SK-N-MC (cell line): ENCODE results near the gene GLG1.
"Not testable (repeated sequence)": the region's sequence is repeated elsewhere in the genome, so short reads cannot be mapped to it uniquely, and the experiment has no call there.

Source experiments
- DNase-seq: peaks from one replicate; pipeline ENCODE4 v3.0.0-alpha.2; 2011; ENCODE audit warnings: low read depth, low spot score
- H3K27ac ChIP-seq: fragments of 200-600 bp; sonication (generic); 2 replicates; pipeline ENCODE4 v1.5.1; 2016; ENCODE audit warnings: mixed run types
- H3K36me3 ChIP-seq: fragments of 200-600 bp; sonication (generic); 2 replicates; pipeline ENCODE4 v1.6.1; 2017; ENCODE audit warnings: antibody characterized with exemption, low read length, mixed read lengths; ENCODE audit not compliant: insufficient read depth
- H3K4me3 ChIP-seq: fragments of 200-600 bp; sonication (generic); 2 replicates; pipeline ENCODE4 v1.5.1; 2016
- H3K9ac ChIP-seq: fragments of 200-600 bp; sonication (generic); 2 replicates; pipeline ENCODE4 v1.8.0; 2017; ENCODE audit warnings: mixed run types, mixed read lengths; ENCODE audit not compliant: insufficient read length
- H3K9me3 ChIP-seq: fragments of 200-600 bp; sonication (generic); 2 replicates; pipeline ENCODE4 v1.6.1; 2017; ENCODE audit warnings: low read depth, mild to moderate bottlenecking, antibody characterized with exemption, low read length, moderate library complexity, mixed read lengths
- EZH2 ChIP-seq: fragments of 200-600 bp; sonication (generic); IDR thresholded peaks from one replicate; pipeline ENCODE4 v1.6.1; 2017; ENCODE audit warnings: antibody characterized with exemption
- FOXP2 ChIP-seq: optimal IDR thresholded peaks from 2 replicates; pipeline ENCODE3; 2011; ENCODE audit warnings: mild to moderate bottlenecking, moderate library complexity; ENCODE audit not compliant: insufficient read depth; ENCODE audit errors: extremely low read length, control extremely low read depth
- POLR2AphosphoS5 ChIP-seq: IDR thresholded peaks from 2 replicates; pipeline ENCODE4 v1.6.1; 2012; ENCODE audit warnings: mild to moderate bottlenecking, low read depth, low read length, borderline replicate concordance

The GLG1 gene

GRCh38 chr16:74455213-74455612 lies 151.7 kb downstream of the GLG1 start:
- no peaks in the 10 kb centered on the region for H3K9me3 ChIP-seq
- no peak for DNase-seq
- no peak overlapping the region for H3K4me3 ChIP-seq
- H3K27ac ChIP-seq: no peak overlapping the region
- TF ChIP-seq FOXP2: no peak
- TF ChIP-seq POLR2AphosphoS5: no peak
- TF ChIP-seq EZH2: no peak
- H3K9ac ChIP-seq: no peak overlapping the region
- H3K36me3 ChIP-seq: peaks cover 64% of the 10 kb centered on the region

GRCh38 chr16:74451951-74452758 lies 154.8 kb downstream of the GLG1 start:
- Histone ChIP-seq H3K4me3 (no peak overlapping the region), H3K9me3 (no peaks in the 10 kb centered on the region), H3K27ac (no peak overlapping the region), H3K9ac (no peak overlapping the region), H3K36me3 (peaks cover 61% of the 10 kb centered on the region)
- no peak for DNase-seq
- TF ChIP-seq FOXP2 (no peak), POLR2AphosphoS5 (no peak), EZH2 (no peak)

GRCh38 chr16:74450967-74451760 lies 155.8 kb downstream of the GLG1 start:
- TF ChIP-seq POLR2AphosphoS5 (no peak), EZH2 (no peak), FOXP2 (no peak)
- DNase-seq: no peak
- Histone ChIP-seq H3K9ac (no peak overlapping the region), H3K4me3 (no peak overlapping the region), H3K36me3 (peaks cover 53% of the 10 kb centered on the region), H3K27ac (no peak overlapping the region), H3K9me3 (no peaks in the 10 kb centered on the region)

- H3K36me3 ChIP-seq: peaks cover 44% of the 10 kb centered on the region
- no peak overlapping the region for H3K4me3 ChIP-seq
- DNase-seq: no peak
- H3K27ac ChIP-seq: no peak overlapping the region; the same call in 1 of the 2 replicates
- TF ChIP-seq FOXP2 (no peak), EZH2 (no peak), POLR2AphosphoS5 (no peak)
- no peaks in the 10 kb centered on the region for H3K9me3 ChIP-seq
- H3K9ac ChIP-seq: no peak overlapping the region
Observed at GRCh38 chr16:74450236-74450635, 156.7 kb downstream of the GLG1 start.

- H3K9ac ChIP-seq: no peak overlapping the region
- no peak for TF ChIP-seq FOXP2
- no peak for TF ChIP-seq EZH2
- TF ChIP-seq POLR2AphosphoS5: no peak
- H3K36me3 ChIP-seq: peaks cover 42% of the 10 kb centered on the region
- H3K9me3 ChIP-seq: no peaks in the 10 kb centered on the region
- no peak overlapping the region for H3K4me3 ChIP-seq
- DNase-seq: no peak
- H3K27ac ChIP-seq: no peak overlapping the region
Observed at GRCh38 chr16:74449470-74449869, 157.4 kb downstream of the GLG1 start.

GRCh38 chr16:74448990-74449389 lies 157.9 kb downstream of the GLG1 start:
- Histone ChIP-seq H3K9me3 (no peaks in the 10 kb centered on the region), H3K36me3 (peaks cover 42% of the 10 kb centered on the region), H3K27ac (no peak overlapping the region), H3K9ac (no peak overlapping the region), H3K4me3 (no peak overlapping the region)
- no peak for TF ChIP-seq FOXP2
- no peak for TF ChIP-seq POLR2AphosphoS5
- no peak for TF ChIP-seq EZH2
- DNase-seq: no peak

- Histone ChIP-seq H3K4me3 (no peak overlapping the region), H3K9ac (no peak overlapping the region), H3K9me3 (no peaks in the 10 kb centered on the region), H3K27ac (no peak overlapping the region), H3K36me3 (peaks cover 33% of the 10 kb centered on the region; the same call in 1 of the 2 replicates)
- DNase-seq: no peak
- TF ChIP-seq EZH2 (no peak), FOXP2 (no peak), POLR2AphosphoS5 (no peak)
Observed at GRCh38 chr16:74447578-74447977, 159.3 kb downstream of the GLG1 start.

GRCh38 chr16:74446866-74447265 lies 160.0 kb downstream of the GLG1 start:
- H3K4me3 ChIP-seq: no peak overlapping the region
- H3K27ac ChIP-seq: no peak overlapping the region
- no peak overlapping the region for H3K9ac ChIP-seq
- H3K36me3 ChIP-seq: peaks cover 26% of the 10 kb centered on the region; the same call in 1 of the 2 replicates
- H3K9me3 ChIP-seq: no peaks in the 10 kb centered on the region
- no peak for DNase-seq
- TF ChIP-seq EZH2: no peak
- no peak for TF ChIP-seq FOXP2
- no peak for TF ChIP-seq POLR2AphosphoS5

GRCh38 chr16:74443624-74444346 lies 163.1 kb downstream of the GLG1 start:
- H3K27ac ChIP-seq, H3K9ac ChIP-seq, H3K4me3 ChIP-seq, H3K9me3 ChIP-seq, DNase-seq: not testable (repeated sequence)
- H3K36me3 ChIP-seq: peaks cover 13% of the 10 kb centered on the region; the same call in 1 of the 2 replicates
